Mammary epithelial cell (primary cell): ENCODE data around the gene TENM4.

Experiments used
- CTCF ChIP-seq, 2 donors: IDR thresholded peaks in 1 of 2; conservative IDR thresholded peaks in 1 of 2; 2 replicates each; pipeline ENCODE4 v1.5.1; 2011 to 2012; ENCODE audit warnings: inconsistent platforms in 2 of 2, low read length in 2 of 2, mild to moderate bottlenecking in 2 of 2, control low read depth in 1 of 2, low read depth in 1 of 2; ENCODE audit not compliant: insufficient read depth in 1 of 2; ENCODE audit errors: extremely low read depth in 1 of 2
- EZH2 ChIP-seq: IDR thresholded peaks from 2 replicates; pipeline ENCODE4 v1.6.1; 2012; ENCODE audit warnings: low read length, inconsistent platforms, borderline replicate concordance

GRCh38 chr11:78633516-78634310 lies 807.1 kb downstream of the TENM4 start:
- no peak for TF ChIP-seq CTCF (conservative IDR thresholded peaks at IDR 0.05 in 1 of 2, IDR thresholded peaks at IDR 0.05 in 1 of 2; ENCODE audit: extremely low read depth in 1 of 2, insufficient read depth in 1 of 2, low read depth in 1 of 2, low read length in 2 of 2)
- TF ChIP-seq EZH2, result no peak
